ACHN (cell line): Measurements from ENCODE around the gene SYT11.
"Not testable (repeated sequence)": the region's sequence is repeated elsewhere in the genome, so short reads cannot be mapped to it uniquely, and the experiment has no call there.

Experiments
- DNase-seq: peaks from one replicate; pipeline ENCODE4 v3.0.0-alpha.2; 2015
- in situ Hi-C: cut with HindIII; loops from 2 replicates; pipeline ENCODE4 v1.10.0; 2017; ENCODE audit warnings: low sequenced_read_pairs, low pct_ligation_motif_present, low pct_unique_long_range_greater_than_20kb

The SYT11 gene

DNA sequence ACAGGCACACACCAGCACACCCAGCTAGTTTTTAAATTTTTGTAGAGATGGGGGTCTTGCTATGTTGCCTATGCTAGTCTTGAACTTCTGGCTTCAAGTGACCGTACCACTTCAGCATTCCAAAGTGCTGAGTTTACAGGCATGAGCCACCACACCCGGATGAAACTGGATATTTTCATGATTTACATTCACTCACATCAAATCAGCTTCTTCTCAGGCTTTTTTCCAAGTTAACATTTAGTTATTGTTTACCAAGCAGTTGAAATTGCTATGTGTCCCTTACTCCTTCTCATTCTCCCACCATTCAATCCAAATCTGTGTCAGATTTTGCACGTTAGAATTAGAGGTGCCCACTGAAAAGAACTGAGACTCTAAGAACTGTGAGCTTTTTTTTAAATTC, 33.4 kb downstream of the SYT11 start:
- in situ Hi-C loops: no loop called here

DNA sequence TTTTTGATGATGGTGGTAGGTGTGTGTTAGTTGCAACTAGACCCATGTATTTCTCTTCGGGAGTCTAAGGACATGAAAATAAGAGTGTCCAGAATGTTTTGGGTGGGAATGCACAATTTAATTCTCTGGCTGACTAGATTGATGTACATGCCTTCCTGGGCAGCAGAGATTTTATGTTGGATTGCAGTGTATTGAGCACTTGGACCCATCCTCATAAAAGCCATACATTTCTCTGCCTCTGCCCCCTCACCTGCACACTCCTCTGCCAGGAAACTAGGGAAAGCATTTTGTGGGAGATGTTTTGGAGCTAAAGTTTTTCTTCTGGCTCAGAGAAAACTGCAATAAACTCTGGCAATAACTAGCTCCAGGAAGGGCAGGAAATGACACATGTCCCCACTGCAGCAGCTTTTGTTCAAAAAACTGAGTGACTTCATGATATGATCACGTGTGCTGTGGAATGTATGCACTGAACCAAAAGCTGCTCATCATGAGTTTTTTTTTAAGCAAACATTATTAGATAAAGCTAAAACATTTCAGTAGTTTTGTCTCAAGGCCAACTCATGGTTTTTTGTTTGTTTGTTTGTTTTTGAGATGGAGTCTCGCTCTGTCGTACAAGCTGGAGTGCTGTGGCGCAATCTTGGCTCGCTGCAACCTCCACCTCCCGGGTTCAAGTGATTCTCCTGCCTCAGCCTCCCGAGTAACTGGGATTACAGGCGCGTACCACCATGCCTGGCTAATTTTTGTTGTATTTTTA, 34.2 kb downstream of the SYT11 start:
- in situ Hi-C loops: no loop called here
- peak; percentile 66 for DNase-seq

More for the DNA sequence above, 33.4 kb downstream of the SYT11 start:
- DNase-seq: peak; percentile 84

DNA sequence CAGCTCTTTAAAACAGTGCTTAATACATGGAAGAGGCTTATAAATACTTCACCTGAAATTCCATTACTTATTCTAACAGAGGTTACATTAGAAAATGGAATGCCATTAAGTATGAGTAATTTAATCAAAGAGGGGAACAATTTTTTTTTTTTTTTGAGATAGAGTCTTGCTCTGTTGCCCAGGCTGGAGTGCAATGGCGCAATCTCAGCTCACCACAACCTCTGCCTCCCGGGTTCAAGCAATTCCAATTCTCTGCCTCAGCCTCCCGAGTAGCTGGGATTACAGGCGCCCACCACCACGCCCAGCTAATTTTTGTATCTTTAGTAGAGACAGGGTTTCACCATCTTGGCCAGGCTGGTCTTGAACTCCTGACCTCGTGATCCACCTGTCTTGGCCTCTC, 36.2 kb downstream of the SYT11 start:
- in situ Hi-C loops, DNase-seq: not testable (repeated sequence)

DNA sequence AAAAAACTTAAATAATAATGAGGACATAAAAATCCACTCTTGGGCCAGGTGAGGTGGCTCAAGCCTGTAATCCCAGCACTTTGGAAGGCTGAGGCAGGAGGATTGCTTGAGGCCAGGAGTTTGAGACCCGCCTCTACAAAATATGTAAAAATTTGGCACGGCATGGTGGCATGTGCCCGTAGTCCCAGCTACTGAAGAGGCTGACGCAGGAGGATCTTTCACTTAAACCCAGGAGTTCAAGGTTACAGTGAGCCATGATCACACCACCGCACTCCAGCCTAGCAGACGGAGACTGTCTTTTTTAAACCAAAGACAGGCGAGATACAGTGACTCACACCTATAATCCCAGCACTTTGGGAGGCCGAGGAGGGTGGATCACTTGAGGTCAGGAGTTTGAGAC, 37.1 kb downstream of the SYT11 start:
- DNase-seq, in situ Hi-C loops: not testable (repeated sequence)

DNA sequence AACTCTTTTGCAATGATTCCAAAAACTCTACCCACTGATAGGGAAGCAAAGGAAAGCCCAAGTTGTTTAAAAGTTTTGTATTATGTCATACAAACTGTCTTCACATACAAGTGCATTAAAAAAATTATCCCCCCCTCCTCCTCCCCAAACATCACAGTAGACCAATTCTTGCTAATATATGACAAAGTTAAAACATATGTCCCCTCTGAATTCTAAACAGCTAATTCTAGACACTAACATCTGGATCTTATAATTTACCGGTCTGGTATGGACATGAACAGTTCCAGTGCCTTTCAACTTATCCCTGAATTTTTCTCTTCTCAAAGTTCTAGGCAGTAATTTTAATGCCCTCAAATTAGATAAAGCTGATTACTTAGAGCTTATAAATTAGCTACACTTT, 38.4 kb downstream of the SYT11 start:
- in situ Hi-C loops: no loop called here
- DNase-seq: no peak

DNA sequence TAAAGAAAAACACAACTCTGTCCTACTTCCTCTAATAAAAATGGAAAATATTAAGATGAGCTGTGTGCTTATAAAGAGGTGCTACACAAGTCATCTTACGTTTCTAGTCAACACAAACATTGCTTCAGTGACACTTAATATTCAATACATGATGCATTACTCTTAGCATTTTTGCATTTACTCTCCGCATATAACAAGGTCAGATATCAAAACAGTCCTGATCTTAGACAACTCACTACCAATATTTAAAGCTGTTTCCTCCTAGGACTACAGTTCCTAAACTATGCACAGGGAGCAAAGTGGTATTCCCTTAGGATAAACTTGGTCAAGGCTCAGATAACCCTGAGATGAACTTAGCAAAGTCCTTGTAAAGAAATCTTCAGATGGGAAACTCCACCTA, 39.5 kb downstream of the SYT11 start:
- in situ Hi-C loops: no loop called here
- no peak for DNase-seq

DNA sequence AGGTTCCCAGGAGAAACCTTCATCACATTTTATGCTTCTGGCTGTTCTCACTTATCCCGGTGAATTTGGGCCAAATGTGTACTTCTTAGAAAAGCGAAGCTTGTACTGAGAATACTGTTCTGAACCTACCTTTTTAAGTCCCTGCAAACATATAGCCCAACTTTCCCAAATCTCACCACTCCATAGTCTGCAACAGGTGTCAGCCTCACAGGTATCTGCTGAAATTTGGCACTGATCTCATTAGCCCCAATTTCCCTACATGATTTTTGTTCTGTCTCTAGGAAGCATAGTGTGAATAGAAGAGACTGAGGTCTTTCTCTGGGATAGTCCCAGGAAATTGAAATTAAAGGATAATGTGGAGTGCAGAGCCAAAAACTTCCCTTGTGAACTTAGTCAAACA, 40.3 kb downstream of the SYT11 start:
- DNase-seq: no peak
- in situ Hi-C loops: no loop called here

DNA sequence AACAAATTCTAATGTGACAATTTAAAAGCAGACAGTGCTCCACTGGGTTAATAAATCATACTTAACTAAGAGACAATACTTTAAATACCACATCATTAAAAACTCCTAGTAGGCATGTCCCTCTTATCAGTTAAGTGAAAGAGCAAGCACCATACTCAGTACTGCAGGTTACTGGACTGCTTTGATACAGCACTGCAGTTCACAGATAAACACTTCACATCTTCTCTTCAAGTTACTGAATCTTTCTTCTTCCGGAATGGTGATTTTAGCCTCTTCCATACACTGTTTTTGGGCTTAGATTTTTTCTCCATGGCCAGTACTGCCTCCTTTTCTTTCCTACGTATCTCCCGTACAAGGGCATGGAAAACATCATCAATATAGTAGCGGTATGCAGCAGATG, 40.8 kb downstream of the SYT11 start:
- no peak for DNase-seq
- in situ Hi-C loops: no loop called here

DNA sequence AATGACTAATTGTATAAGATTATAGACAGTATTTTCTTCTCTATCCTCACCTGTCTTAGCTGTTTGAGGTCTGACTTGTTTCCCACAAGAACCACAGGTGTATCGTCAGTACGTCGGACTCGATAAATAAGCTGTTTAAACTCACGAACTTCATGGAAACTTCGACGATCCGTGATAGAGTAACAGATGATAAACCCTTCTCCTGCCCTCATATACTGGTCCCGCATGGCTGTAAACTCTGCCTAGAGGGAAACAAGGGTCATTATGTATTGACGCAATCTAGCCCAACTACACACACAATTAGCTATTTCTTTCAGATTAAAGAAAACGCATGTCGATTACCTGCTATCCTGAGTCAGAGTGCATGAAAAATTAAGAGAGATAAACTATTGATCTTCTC, 44.9 kb downstream of the SYT11 start:
- in situ Hi-C loops: no loop called here
- no peak for DNase-seq

DNA sequence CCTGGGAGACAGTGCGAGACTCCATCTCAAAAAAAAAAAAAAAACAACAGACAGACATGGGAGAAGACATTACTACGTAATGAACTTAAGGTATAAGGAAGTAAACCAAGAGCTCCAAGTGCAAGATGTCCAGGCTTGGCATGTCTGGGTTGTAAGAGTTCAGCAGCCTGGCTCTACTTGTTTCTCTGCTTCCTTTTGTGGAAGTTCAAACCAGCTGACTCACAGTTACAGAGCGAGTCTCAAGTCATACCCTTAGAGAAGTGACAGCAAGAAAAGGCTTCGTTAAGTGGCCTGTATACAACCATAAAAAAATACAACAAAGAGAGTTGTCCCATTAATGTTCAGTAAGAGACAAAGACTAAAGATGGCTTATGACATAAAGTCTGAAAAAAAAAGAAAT, 50.5 kb downstream of the SYT11 start:
- in situ Hi-C loops: no loop called here
- DNase-seq: no peak

DNA sequence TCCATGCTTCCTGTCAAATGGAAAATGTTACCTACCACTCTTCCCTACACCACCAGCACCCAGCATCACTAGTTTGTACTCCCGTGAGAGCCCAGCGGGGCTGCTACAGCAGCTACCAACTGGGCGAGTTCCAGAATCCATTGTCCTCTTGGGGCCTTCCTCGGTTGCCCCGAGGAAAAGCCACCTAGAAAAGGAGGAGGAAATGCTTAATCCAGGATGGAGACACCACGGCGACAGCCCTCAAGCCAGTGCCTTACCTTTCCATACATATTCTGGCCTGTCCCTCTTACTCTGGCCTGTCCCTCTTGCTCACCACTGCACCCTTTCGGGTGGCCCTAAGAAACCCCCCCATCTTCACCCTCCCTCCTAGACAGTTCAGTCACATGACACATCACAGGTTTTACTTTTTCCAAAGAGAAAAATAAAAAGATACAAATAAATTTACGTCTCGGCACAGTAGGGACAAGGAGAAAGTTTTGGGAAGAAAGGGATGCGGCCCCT, 51.3 kb downstream of the SYT11 start:
- in situ Hi-C loops: no loop called here
- DNase-seq: peak; percentile 53

DNA sequence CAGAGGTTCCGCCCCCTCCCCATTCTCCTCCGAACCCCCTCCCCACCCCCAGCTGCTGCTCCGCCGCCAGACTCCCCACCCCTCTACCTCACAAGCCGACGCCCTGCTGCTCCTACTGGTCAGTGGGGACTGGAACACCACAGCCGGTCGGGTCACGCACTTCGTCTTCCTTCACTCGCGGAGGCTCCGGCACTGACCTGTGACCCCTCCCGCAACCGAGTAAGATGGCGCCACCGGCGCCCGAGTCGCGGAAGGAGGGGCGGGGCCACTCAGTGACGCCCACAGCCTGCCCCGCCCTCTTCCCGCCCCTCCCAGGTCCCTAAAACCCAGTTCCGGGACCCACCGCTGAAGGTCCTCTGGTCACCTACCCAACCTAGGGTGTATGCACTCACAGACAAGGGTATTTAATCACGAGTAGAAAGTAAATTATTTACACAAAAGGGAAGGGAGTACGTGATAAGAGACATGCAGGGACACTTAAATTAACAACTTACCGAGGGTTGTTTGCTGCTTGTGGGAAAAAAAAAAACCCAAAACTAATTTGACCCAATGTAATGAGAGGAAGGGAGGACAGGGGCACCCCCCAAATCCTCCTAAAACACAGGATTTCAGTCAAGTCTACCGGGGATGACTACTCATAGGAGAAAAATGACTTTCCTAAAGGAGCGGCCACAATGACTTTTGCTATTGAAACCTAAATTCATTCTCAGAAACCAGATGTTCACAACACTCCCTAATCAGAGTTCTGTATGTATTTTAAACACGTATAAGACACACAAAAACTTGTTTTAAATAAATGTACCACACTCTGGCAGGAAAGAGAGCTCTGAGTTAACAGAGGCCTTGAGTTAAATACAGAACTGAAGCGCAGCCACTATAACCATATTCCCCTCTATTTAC, 52.0 kb downstream of the SYT11 start, which contains the start of gene RIT1:
TSS of gene RIT1 (minus strand) at position 194 of the 900 bp plus-strand sequence. CDS start 588 bp downstream, outside the sequence.
- peak; percentile 89 for DNase-seq
- in situ Hi-C loops: no loop called here

DNA sequence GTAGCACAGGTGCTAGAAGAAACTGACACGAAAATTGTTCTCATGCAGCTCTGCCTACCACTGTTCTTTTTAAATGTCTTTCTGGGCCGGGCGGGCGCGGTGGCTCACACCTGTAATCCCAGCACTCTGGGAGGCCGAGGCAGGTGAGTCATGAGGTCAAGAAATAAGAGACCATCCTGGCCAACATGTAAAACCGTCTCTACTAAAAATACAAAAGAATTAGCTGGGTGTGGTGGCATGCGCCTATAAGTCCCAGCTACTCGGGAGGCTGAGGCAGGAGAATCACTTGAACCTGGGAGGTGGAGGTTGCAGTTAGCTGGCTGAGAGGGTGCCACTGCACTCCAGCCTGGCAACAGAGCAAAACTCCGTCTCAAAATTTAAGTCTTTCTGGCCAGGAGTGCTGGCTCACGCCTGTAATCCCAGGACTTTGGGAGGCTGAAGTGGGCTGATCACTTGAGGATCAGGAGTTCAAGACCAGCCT, 52.7 kb downstream of the SYT11 start:
- in situ Hi-C loops: no loop called here
- DNase-seq: no peak

DNA sequence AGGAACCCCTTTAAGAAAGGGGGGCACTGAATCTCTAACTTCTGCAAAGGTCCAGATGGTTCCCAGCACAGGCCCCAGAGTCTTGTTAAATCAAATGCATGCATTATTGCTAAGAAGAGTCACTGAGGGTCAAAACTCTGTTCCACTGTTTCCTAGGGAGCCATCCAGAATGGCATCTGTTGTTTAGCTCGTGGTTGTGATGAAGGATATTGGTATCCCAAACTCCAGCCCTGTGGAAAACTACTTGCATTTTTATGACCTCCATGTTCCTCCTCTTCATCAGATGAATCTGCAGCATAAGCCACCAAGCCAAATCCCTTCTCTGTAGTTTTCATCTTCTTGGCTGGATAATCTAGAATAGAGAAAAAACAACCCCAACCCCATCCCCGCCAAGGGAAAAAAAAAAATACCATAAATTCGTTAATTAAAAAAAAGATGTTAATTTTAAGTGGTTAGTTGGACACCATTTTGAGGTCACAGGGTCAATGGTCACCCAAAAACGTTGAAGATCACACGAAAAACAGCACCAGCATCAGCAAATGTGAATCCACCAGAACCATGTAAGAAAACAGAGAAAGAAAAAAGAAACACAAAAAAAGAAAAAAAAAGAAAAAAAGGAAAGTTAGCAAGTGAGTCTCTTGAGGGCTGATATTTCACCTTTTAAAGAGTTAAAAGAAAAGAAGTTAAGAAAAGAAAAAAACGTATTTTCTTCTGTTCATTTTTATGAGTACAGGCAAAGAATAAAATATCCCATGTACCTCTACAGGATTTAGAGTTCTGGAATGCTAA, 54.8 kb downstream of the SYT11 start:
- in situ Hi-C loops: no loop called here
- DNase-seq: peak; percentile 24

DNA sequence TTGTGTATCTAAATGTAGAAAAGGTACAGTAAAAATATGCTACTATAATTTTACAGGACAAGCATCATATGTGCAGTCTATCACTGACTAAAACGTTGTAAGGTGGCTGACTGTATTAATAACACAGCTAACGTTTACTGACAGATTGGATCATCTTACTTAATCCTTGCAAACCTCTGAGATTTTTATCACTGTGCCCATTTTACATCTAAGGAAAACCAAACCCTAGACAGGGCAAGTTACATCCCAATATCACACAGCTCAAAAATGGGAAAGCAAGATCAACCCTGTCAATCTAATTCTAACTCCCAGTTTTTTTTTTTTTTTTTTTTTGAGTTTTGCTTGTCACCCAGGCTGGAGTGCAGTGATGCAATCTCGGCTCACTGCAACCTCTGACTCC, 59.3 kb downstream of the SYT11 start:
- DNase-seq: no peak
- in situ Hi-C loops: no loop called here

DNA sequence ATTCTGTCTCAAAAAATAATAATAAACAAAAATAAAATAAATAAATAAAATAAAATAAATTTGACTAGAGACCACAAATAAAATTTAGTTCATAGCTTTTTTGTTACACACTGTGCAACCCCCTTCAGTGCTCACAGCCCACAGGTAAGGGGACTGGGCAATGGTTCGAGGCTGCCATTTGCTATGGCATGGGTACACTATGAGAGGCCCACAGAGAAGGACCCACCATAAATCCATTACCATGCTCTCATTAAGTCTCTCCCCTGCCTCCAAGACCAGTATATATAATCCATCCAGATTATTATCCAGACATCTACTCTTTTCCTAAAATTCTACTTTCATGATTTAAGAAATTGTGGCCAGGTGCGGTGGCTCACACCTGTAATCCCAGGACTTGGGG, 60.4 kb downstream of the SYT11 start:
- no peak for DNase-seq
- in situ Hi-C loops: no loop called here

DNA sequence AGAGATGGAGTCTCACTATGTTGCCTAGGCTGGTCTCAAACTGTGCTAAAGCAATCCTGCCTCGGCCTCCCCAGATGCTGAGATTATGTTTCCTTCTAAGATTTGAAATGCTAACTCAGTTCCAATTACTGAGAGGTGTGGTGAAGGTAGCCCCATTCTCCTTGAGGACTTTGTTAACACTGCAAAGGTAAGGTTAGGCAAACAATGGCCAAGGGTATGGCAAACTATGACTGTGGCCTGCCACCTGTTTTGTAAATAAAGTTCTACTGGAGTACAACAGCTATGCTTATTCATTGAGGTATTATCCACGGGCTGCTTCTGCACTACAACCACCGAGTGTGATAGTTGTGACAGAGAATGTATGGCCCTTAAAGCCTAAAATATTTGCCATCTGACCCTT, 61.4 kb downstream of the SYT11 start:
- no peak for DNase-seq
- in situ Hi-C loops: no loop called here

DNA sequence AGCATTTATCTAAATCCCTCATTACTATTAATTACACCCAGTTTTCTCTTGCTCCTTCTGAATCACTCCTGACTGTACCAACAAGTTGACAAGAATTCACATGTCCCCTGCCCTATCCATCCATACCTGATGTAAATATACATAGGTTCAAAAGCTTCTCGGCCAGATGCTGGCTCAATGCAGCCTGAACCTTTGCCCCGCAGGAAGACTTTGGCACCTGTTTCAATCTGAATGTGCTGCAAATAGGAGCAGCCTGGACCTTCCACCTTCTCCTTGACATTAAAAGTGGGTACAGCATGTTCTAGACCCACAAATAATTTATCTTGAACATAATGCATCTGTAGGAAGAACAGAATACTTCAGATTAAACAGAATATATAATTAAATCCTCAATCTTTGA, 66.1 kb downstream of the SYT11 start:
- DNase-seq: no peak
- in situ Hi-C loops: no loop called here

DNA sequence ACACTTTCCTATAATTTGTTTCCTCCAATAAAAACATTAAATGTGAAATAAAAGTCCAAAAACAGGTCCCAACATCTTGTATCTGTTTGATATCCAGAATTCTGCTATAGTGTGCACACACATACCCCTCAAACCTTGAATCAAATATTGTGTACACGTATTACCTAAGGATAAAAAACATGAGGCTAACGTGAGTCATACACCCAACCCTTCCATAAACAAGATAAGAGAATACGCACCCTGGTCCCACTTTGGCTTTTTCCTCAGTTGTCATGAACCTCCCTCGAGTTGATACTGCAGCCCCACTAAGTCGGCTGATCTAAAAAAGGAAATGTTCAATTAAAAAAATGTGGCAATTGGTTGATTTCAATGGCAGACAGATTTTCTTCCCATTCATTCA, 69.7 kb downstream of the SYT11 start:
- DNase-seq: no peak
- in situ Hi-C loops: no loop called here
